Chondrocyte (in vitro differentiated cells): ENCODE measurements around the gene RUNX3. TPM values are rescaled to one million over a fixed set of nuclear protein-coding genes. Genes with fewer than 3 reads are reported as not detected.
A peak's percentile ranks its signal among the peaks of the same experiment; 100 is the strongest.

Experiments used
- DNase-seq: peaks from one replicate; pipeline ENCODE4 v3.0.0; 2021; ENCODE audit warnings: mixed read lengths, low spot score
- H3K27ac Mint-ChIP-seq: one replicate; pipeline ENCODE4 v1.8.0; 2021; ENCODE audit warnings: mild to moderate bottlenecking, moderate library complexity, mixed read lengths; ENCODE audit not compliant: unreplicated experiment
- H3K27me3 Mint-ChIP-seq: 2 replicates; pipeline ENCODE4 v1.8.0; 2021; ENCODE audit warnings: low read depth, mixed read lengths
- H3K36me3 Mint-ChIP-seq: 2 replicates; pipeline ENCODE4 v1.8.0; 2021; ENCODE audit warnings: low read depth, mixed read lengths
- H3K4me1 Mint-ChIP-seq: 2 replicates; pipeline ENCODE4 v1.8.0; 2021; ENCODE audit warnings: low read depth, mild to moderate bottlenecking, mixed read lengths
- H3K4me3 Mint-ChIP-seq: one replicate; pipeline ENCODE4 v1.8.0; 2021; ENCODE audit warnings: mild to moderate bottlenecking, moderate library complexity, mixed read lengths; ENCODE audit not compliant: unreplicated experiment
- H3K9me3 Mint-ChIP-seq: 2 replicates; pipeline ENCODE4 v1.8.0; 2021; ENCODE audit warnings: low read depth, mixed read lengths
- CTCF ChIP-seq: fragments of 200-600 bp; sonication (generic); IDR thresholded peaks from 2 replicates; pipeline ENCODE4 v1.5.0; 2021; ENCODE audit warnings: antibody characterized with exemption, mild to moderate bottlenecking, moderate library complexity
- total RNA-seq: library from RNA; stranded (reverse); gene quantifications from 3 replicates; pipeline ENCODE4 v1.2.1, GENCODE V29; 2021

The RUNX3 gene
- total RNA-seq, 1 donor from 2014 or later = 1.8 TPM

DNA sequence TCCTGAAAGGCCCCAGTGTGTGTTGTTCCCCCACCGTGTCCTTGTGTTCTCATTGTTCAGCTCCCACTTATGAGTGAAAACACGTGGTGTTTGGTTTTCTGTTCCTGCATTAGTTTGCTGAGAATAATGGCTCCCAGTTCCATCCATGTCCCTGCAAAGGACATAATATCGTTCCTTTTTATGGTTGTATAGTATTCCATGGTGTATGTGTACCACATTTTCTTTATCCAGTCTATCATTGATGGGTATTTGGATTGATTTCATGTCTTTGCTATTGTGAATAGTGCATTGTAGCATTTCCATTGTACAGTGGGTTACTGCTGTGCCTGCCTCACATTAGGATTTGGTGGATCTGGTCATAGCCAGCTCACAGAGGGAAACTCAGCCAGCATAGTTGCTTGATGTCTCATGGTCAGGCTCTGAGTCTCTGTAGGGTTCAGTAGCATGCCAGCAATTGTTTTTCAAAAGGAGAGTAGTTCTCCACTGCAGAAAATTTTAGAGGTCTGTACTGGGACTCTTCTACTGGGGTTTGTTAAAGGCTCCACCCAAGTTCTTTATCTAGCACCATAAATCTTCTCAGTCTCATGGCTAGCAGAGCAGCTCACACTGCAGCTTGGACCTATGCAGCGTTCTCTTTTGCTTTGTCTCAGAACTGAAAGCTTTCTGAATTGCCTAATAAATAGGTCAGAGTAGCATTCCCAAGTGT lies 41.0 kb downstream of the RUNX3 start:
- peaks cover 9% of the 10 kb centered on the region for H3K27me3 Mint-ChIP-seq
- no peaks in the 10 kb centered on the region for H3K4me1 Mint-ChIP-seq
- H3K4me3 Mint-ChIP-seq = no peak overlapping the region
- no peak overlapping the region for H3K27ac Mint-ChIP-seq
- H3K9me3 Mint-ChIP-seq = peaks cover 19% of the 10 kb centered on the region
- H3K36me3 Mint-ChIP-seq = peaks cover 12% of the 10 kb centered on the region
- no peak for TF ChIP-seq CTCF
- peak; percentile 1 for DNase-seq

GRCh38 chr1:24888061-24888970 lies 41.8 kb downstream of the RUNX3 start:
- peak; percentile 40 for DNase-seq
- no peak overlapping the region for H3K27ac Mint-ChIP-seq
- no peaks in the 10 kb centered on the region for H3K4me1 Mint-ChIP-seq
- peaks cover 27% of the 10 kb centered on the region for H3K9me3 Mint-ChIP-seq
- peaks cover 15% of the 10 kb centered on the region for H3K36me3 Mint-ChIP-seq
- peaks cover 10% of the 10 kb centered on the region for H3K27me3 Mint-ChIP-seq
- TF ChIP-seq CTCF = no peak
- no peak overlapping the region for H3K4me3 Mint-ChIP-seq

- H3K36me3 Mint-ChIP-seq = peaks cover 21% of the 10 kb centered on the region
- peaks cover 31% of the 10 kb centered on the region for H3K9me3 Mint-ChIP-seq
- peaks cover 18% of the 10 kb centered on the region for H3K27me3 Mint-ChIP-seq
Observed at GRCh38 chr1:24886241-24886640, 43.8 kb downstream of the RUNX3 start.

GRCh38 chr1:24884751-24885150 lies 45.3 kb downstream of the RUNX3 start:
- no peak for TF ChIP-seq CTCF
- Mint-ChIP-seq H3K9me3 (peaks cover 39% of the 10 kb centered on the region), H3K27me3 (peaks cover 22% of the 10 kb centered on the region), H3K4me1 (no peaks in the 10 kb centered on the region), H3K4me3 (no peak overlapping the region), H3K27ac (no peak overlapping the region), H3K36me3 (peaks cover 21% of the 10 kb centered on the region)
- no peak for DNase-seq

More at GRCh38 chr1:24886241-24886640, 43.8 kb downstream of the RUNX3 start:
- TF ChIP-seq CTCF = no peak
- H3K4me1 Mint-ChIP-seq = no peaks in the 10 kb centered on the region
- H3K27ac Mint-ChIP-seq = no peak overlapping the region
- DNase-seq = peak; percentile 22
- H3K4me3 Mint-ChIP-seq = no peak overlapping the region

GRCh38 chr1:24881034-24881433 lies 49.0 kb downstream of the RUNX3 start:
- DNase-seq = no peak
- Mint-ChIP-seq H3K36me3 (peaks cover 21% of the 10 kb centered on the region), H3K9me3 (peaks cover 36% of the 10 kb centered on the region), H3K4me1 (peaks cover 4% of the 10 kb centered on the region), H3K4me3 (no peak overlapping the region), H3K27me3 (peaks cover 22% of the 10 kb centered on the region), H3K27ac (no peak overlapping the region)
- TF ChIP-seq CTCF = no peak
